ENCODE data around the gene ETV4. TPM values are rescaled to one million over a fixed set of nuclear protein-coding genes. Genes with fewer than 3 reads are reported as not detected.

The ETV4 gene
- total RNA-seq, 2 donors from 2014 or later, result 1.4 to 9.0 TPM

DNA sequence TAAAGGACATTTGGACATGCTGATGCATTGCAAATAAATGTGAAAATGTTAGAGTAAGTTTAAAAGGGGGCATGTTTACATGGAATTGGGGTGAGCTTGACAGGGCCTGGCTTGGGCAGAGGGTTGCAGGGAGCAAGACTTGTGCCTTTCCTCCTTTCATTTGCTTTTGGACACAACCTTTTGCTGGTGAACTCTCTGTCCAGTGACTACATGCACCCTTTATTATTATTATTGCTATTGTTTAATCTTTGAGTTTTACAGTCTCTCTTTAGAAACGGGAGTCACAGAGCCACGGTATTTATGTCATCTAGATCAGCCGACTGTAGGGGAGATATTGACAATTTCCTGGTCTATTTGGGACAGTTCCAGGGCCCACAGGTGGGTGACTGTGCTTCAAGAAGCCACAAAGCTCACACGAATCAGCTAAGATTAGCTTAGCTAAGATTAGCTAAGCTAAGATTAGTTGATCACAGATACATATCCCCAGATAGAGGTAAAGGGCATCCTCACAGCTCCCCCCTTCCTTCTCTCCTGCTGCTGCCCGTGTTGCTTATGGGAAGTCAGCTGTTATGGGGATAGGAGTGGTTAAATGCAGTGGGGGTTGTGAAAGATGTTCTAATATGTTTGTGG, 28.9 kb upstream of the ETV4 start:
- TF ChIP-seq, protein P1, sequence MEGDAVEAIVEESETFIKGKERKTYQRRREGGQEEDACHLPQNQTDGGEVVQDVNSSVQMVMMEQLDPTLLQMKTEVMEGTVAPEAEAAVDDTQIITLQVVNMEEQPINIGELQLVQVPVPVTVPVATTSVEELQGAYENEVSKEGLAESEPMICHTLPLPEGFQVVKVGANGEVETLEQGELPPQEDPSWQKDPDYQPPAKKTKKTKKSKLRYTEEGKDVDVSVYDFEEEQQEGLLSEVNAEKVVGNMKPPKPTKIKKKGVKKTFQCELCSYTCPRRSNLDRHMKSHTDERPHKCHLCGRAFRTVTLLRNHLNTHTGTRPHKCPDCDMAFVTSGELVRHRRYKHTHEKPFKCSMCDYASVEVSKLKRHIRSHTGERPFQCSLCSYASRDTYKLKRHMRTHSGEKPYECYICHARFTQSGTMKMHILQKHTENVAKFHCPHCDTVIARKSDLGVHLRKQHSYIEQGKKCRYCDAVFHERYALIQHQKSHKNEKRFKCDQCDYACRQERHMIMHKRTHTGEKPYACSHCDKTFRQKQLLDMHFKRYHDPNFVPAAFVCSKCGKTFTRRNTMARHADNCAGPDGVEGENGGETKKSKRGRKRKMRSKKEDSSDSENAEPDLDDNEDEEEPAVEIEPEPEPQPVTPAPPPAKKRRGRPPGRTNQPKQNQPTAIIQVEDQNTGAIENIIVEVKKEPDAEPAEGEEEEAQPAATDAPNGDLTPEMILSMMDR (IDR thresholded peaks at IDR 0.05), result no peak
- Histone ChIP-seq H3K9me3 (no peaks in the 10 kb centered on the region), H3K9ac (ENCODE audit: low read depth in 2 of 2, low read length in 2 of 2) (no peak overlapping the region), H3K27ac (no peak overlapping the region), H3K4me3 (no peak overlapping the region), H3K36me3 (no peaks in the 10 kb centered on the region), H3K4me1 (peaks cover 8% of the 10 kb centered on the region), H3K27me3 (no peaks in the 10 kb centered on the region)
- intact Hi-C loops (cut with DNase I), result loop anchor here (5.0 kb wide), 2 partner anchors 53 to 187 kb away; no protein-coding TSS in a partner anchor
- DNase-seq, result no peak

DNA sequence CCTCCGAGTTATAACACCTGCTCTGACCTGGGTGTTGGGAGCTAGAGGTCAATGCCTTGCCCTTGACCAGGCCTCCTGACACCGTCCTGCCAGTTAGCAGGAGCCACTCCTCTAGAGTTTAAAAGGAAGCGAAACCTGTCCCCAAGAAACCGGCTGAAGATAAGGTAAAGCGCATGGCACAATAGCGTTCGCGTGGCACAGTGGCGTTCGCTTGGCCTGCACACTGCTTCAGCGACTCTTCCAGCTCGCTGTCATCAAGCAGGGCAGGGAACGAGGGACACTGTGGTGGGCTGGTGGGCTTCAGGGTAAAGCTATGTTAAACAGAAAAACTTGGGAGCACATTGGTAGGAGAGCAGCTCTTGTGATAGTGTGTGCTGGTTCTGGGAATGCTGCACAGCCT, 28.2 kb upstream of the ETV4 start:
- Histone ChIP-seq H3K9ac (ENCODE audit: low read depth in 2 of 2, low read length in 2 of 2) (peak overlapping the region in 1 of 2 donors; percentile 21), H3K4me1 (peaks cover 8% of the 10 kb centered on the region), H3K36me3 (no peaks in the 10 kb centered on the region), H3K9me3 (no peaks in the 10 kb centered on the region), H3K27me3 (no peaks in the 10 kb centered on the region), H3K27ac (no peak overlapping the region), H3K4me3 (no peak overlapping the region)
- DNase-seq, result peak; percentile 44
- TF ChIP-seq, protein P1 (IDR thresholded peaks at IDR 0.05), result no peak
- intact Hi-C loops (cut with DNase I), result no loop called here

DNA sequence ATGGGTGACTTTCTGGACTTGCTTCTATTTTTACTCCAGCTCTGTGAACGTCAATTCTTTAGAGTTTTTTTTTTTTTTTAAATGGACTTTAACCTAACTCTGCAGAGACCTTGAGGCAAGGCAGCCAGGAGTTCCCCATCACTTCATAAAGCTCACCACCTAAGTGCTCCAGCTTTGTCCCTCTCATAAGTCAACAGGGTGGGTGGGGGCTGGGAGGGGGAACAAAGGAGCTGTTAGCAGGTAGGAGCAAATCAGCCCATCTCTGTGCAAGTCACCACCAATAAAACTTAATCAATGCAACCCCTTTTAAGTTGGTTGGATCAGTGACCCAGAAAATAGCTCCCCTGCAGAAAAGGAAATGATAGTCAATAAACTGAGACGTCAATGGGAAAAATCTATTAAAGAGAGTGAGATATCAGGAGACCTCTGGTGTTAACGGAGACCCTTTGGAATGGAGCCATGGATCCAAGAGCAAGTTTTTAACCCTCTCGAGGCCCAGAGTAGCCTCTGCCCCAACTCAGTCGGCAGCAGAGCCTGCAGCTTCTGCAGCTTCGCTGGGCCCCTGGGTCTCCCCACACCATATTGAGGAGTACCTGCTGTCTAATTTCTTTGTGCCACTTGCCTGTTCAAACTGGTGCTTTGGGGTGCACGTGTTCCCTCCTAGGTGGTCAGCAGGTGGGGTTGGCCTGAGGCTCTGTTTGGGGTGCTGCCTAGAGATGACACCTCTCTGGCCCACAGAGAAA, 27.6 kb upstream of the ETV4 start:
- no peak for DNase-seq
- Histone ChIP-seq H3K27ac (no peak overlapping the region), H3K36me3 (no peaks in the 10 kb centered on the region), H3K9me3 (no peaks in the 10 kb centered on the region), H3K4me1 (peaks cover 8% of the 10 kb centered on the region), H3K9ac (ENCODE audit: low read depth in 2 of 2, low read length in 2 of 2) (peak overlapping the region in 1 of 2 donors; percentile 21), H3K27me3 (no peaks in the 10 kb centered on the region), H3K4me3 (no peak overlapping the region)
- intact Hi-C loops (cut with DNase I), result no loop called here
- TF ChIP-seq, protein P1 (IDR thresholded peaks at IDR 0.05), result no peak

DNA sequence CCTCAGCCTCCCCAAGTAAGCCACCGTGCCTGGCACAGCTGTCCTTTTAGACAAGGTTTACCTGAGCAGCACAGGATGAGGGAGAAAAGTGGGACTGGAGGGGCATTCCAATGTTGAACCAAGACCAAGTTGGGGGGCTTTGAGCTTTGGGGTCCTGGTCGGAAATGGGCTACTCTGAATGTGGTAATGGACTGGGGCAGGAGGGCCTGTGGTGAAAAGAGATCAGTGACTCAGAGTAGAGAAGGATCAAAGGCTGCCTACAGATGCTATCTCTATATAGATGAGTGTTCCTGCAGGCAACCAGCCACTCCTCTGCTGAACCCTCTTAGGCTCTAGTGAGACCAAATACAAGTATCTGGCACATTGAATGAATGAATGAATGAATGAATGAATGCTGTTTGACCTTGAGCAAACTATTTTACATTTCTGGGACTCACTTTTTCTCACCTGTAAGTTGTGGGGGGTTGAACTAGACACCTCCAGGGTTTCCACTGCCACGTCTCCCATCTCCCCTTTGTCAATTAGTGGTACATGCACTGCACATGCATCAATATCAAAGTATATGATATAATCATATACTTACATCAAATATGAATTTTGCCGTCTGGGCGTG, 26.3 kb upstream of the ETV4 start:
- Histone ChIP-seq H3K4me3 (no peak overlapping the region), H3K9ac (ENCODE audit: low read depth in 2 of 2, low read length in 2 of 2) (no peak overlapping the region), H3K27me3 (no peaks in the 10 kb centered on the region), H3K36me3 (no peaks in the 10 kb centered on the region), H3K4me1 (peaks cover 8% of the 10 kb centered on the region), H3K27ac (no peak overlapping the region), H3K9me3 (no peaks in the 10 kb centered on the region)
- intact Hi-C loops (cut with DNase I), result no loop called here
- DNase-seq, result no peak
- TF ChIP-seq, protein P1 (IDR thresholded peaks at IDR 0.05), result no peak

DNA sequence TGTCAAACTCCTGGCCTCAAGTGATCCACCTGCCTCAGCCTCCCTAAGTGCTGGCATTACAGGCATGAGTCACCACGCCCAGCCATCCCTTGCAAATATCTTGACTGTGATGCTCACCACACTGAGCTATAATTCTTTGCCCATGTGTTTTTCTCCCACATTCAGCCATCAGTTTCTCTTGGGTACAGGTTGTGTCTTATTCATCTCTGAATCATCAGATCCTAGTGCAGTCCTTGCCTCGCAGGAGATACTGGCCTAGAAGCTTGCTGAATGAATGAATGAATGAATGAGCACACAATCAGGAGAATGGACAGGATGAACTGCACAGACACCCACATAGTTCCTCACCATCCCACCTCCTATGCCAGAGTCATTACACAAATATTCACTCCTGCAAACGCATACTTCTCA, 24.4 kb upstream of the ETV4 start:
- Histone ChIP-seq H3K27ac (no peak overlapping the region), H3K9ac (ENCODE audit: low read depth in 2 of 2, low read length in 2 of 2) (no peak overlapping the region), H3K4me1 (peaks cover 8% of the 10 kb centered on the region), H3K36me3 (no peaks in the 10 kb centered on the region), H3K27me3 (no peaks in the 10 kb centered on the region), H3K9me3 (no peaks in the 10 kb centered on the region), H3K4me3 (no peak overlapping the region)
- no peak for DNase-seq
- TF ChIP-seq, protein P1 (IDR thresholded peaks at IDR 0.05), result no peak
- intact Hi-C loops (cut with DNase I), result no loop called here
